ENCODE data around the gene RBM20. TPM values are rescaled to one million over a fixed set of nuclear protein-coding genes. Genes with fewer than 3 reads are reported as not detected.

The RBM20 gene
- total RNA-seq, 1 experiment from 2014 or later, result 0.17 TPM

DNA sequence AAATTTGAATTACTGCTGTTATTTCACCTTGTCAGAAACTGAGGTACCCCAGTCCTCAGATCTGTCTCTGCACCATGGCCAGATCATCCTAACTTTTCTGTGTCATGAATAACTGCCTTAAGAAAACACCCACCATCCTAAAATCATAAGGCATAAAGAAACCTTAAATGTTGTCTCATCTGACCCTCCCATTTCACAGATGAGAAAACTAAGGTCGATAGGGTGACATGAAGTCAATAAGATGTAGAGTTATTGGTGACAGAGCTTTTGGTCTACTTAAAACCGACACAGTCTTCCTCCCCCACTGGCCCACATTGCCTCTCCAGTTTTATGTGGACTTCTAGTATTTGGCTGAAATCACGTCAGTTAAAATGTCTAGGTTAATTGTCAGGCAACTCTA is 126.1 kb downstream of the RBM20 start:
- Histone ChIP-seq H3K79me1 (ENCODE audit: insufficient read depth, low read depth, low read length, poor library complexity, severe bottlenecking) (no peaks in the 10 kb centered on the region), H3K4ac (ENCODE audit: low read depth, low read length) (no peak overlapping the region), H4K5ac (ENCODE audit: insufficient read length, low read depth, low read length) (no peak overlapping the region), H3T11ph (ENCODE audit: low read length) (no peak overlapping the region), H3K23me2 (ENCODE audit: insufficient read length, low read depth, low read length, poor library complexity, severe bottlenecking) (no peaks in the 10 kb centered on the region), H3K18ac (ENCODE audit: insufficient read length, low read depth, low read length) (no peak overlapping the region), H3K4me2 (ENCODE audit: insufficient read depth, insufficient read length, low read length) (no peak overlapping the region), H4K8ac (replicated peaks; ENCODE audit: insufficient read length, low read depth, low read length) (no peak overlapping the region), H2BK12ac (ENCODE audit: insufficient read length, low read depth, low read length) (no peak overlapping the region), H3K27me3 (ENCODE audit: insufficient read depth, low read length) (no peaks in the 10 kb centered on the region), H2BK5ac (ENCODE audit: insufficient read length, low read length) (no peak overlapping the region), H2BK120ac (ENCODE audit: low read depth, low read length, poor library complexity, severe bottlenecking) (no peak overlapping the region), H2BK15ac (ENCODE audit: low read depth, low read length) (no peak overlapping the region), H2AFZ (ENCODE audit: low read length) (no peak overlapping the region), H4K20me1 (ENCODE audit: control insufficient read depth, insufficient read depth, insufficient read length) (no peaks in the 10 kb centered on the region), H2AK5ac (ENCODE audit: insufficient read length, low read length) (no peak overlapping the region), H3K27ac (ENCODE audit: insufficient read length, low read depth, low read length) (no peak overlapping the region), H3K9me3 (ENCODE audit: control insufficient read depth, low read depth, low read length) (no peaks in the 10 kb centered on the region), H2BK20ac (ENCODE audit: low read depth, low read length, poor library complexity, severe bottlenecking) (no peak overlapping the region), H3K14ac (ENCODE audit: insufficient read depth, low read length) (no peak overlapping the region), H3K79me2 (ENCODE audit: insufficient read depth, low read length) (no peaks in the 10 kb centered on the region), H3K23ac (ENCODE audit: insufficient read length, low read depth, low read length) (no peak overlapping the region), H4K91ac (ENCODE audit: insufficient read length, low read depth, low read length) (no peak overlapping the region), H3K56ac (ENCODE audit: insufficient read length, low read depth, low read length) (no peak overlapping the region), H3K4me1 (ENCODE audit: insufficient read depth, low read length) (no peaks in the 10 kb centered on the region), H3K9ac (ENCODE audit: extremely low read depth, insufficient read length, low read length) (no peak overlapping the region)
- Mint-ChIP-seq H3K27ac (no peak overlapping the region), H3K36me3 (ENCODE audit: insufficient read depth in 1 of 3, low read depth in 3 of 3) (peaks cover 0 to 4% (median 1%) of the 10 kb centered on the region in 3 experiments; a peak in 2 of 7 replicates), H3K4me3 (no peak overlapping the region), H3K4me1 (peaks cover 0 to 2% of the 10 kb centered on the region in 2 experiments; a peak in 1 of 4 replicates), H3K9me3 (peaks cover 0 to 6% of the 10 kb centered on the region in 2 experiments; a peak in 3 of 5 replicates), H3K27me3 (ENCODE audit: low read depth) (no peaks in the 10 kb centered on the region; the same call in 1 of the 2 replicates)
- TF ChIP-seq, protein P1, sequence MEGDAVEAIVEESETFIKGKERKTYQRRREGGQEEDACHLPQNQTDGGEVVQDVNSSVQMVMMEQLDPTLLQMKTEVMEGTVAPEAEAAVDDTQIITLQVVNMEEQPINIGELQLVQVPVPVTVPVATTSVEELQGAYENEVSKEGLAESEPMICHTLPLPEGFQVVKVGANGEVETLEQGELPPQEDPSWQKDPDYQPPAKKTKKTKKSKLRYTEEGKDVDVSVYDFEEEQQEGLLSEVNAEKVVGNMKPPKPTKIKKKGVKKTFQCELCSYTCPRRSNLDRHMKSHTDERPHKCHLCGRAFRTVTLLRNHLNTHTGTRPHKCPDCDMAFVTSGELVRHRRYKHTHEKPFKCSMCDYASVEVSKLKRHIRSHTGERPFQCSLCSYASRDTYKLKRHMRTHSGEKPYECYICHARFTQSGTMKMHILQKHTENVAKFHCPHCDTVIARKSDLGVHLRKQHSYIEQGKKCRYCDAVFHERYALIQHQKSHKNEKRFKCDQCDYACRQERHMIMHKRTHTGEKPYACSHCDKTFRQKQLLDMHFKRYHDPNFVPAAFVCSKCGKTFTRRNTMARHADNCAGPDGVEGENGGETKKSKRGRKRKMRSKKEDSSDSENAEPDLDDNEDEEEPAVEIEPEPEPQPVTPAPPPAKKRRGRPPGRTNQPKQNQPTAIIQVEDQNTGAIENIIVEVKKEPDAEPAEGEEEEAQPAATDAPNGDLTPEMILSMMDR (conservative IDR thresholded peaks at IDR 0.05), result no peak
- no CpG with 5 or more reads among the region's 3 CpGs for WGBS (ENCODE audit: extremely low coverage, insufficient read length, low lambda C conversion rate)
- DNase-seq, result no peak
